NCI-H1694 (cell line): ENCODE measurements around the gene HOXB8.

ENCODE experiments used
- DNase-seq: peaks from one replicate; lab custom pipeline; 2025; lab: John Stamatoyannopoulos, UW

Gene HOXB8

DNA sequence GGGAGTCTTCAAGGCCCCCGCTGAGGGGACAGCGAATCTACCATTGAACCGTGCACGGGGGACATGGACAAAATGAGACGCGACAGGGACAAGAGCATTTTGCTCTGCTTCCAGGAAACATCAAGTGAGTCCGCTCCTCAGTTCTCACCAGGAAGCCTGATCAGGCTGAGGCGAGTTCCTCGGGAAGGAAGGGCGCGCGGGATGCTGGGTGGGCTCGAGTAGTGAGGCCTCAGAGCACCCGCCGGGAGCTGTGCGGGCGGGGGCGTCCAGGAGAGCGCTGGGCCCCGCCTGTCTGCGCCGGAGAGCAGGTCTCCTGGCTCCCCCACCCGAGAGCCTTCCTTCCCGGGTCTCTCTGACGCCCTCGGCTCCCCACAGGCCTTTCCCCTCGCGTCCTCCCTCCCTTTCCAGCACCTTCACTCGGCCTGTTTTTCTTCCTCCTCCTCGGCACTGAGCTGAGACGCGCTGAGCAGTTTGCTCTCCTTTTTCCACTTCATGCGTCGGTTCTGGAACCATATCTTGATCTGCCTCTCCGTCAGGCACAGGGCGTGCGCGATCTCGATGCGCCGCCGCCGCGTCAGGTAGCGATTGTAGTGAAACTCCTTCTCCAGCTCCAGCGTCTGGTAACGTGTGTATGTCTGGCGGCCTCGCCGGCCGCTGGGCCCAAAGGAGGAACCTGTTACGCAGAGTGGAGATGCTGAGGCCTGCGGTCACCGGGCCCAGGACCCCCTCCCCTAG, 18.9 kb downstream of the HOXB8 start:
- no peak for DNase-seq

GRCh38 chr17:48595278-48595999, 19.7 kb downstream of the HOXB8 start:
- no peak for DNase-seq

DNA sequence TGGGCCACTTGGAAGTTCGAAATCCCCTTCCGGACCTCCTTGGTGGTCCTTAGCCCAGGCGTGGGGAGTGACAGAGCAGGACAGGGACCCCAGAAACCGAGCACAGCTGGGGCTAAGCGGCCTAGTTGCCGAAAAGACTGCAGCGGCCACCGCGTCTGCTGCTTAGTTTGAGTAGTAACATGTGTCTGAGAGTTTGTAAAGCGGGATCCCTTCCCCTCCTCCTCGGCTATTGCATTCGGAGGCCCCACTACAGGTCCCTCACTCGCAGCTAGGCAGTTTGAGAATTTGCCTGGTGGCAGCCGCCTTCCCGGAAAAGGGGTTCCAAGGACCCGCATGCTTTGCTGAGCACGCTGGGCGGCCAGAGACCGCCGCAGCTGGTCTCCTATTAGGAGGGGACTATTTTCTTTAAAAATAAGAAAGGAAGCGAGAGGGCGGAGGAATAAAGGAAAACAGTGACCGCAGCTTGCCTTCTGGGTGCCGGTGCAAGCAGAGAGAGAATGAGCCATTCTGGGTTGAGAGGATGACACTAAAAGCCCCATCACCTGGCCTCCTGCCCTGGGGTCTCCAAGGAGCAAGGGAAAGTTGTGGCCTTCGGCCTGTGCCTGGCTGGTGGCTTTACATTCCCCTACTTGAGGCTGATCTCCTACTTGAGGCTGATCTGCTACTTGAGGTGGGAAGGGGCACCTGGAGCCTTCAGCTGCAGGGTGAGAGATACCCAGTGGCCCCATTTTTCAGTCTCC, 20.4 kb downstream of the HOXB8 start:
- no peak for DNase-seq

GRCh38 chr17:48593840-48594537, 21.1 kb downstream of the HOXB8 start:
- peak; percentile 71 for DNase-seq

DNA sequence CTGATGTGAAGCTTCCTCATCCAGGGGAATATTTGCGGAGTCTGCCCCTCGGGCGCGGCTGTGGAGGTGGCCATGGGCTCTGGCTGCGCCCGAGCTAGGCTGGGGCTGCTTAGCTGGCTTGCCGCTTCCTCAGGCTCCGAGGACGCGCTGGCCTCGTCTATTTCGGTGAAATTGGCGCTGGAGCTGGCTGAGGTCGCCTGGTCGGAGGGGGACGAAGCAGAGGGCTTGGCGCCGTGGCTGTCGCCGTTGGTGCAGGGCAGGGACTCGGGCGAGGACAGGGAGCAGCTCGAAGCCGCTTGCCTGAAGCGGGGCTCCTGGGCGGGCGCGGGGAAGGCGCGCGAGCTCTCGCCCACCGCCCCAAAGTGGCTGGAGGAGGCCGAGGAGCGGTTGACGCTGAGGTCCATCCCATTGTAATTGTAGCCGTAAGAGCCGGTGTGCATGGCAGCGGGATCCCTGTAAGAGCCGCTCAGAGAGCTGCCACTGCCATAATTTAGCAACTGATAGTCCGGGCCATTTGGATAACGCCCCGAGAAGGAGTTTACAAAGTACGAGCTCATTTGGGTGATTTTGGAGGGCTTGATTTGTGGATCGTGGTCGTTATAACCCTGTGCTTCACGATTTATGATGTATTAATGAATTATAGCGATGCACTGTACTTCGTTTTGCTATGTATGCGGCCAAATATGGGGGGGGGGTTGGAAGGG, 21.8 kb downstream of the HOXB8 start, which contains the start of gene HOXB5:
HOXB5 (minus strand) TSS at position 654 of the 704 bp plus-strand sequence; CDS start at position 557, 97 bp downstream.
- no peak for DNase-seq

DNA sequence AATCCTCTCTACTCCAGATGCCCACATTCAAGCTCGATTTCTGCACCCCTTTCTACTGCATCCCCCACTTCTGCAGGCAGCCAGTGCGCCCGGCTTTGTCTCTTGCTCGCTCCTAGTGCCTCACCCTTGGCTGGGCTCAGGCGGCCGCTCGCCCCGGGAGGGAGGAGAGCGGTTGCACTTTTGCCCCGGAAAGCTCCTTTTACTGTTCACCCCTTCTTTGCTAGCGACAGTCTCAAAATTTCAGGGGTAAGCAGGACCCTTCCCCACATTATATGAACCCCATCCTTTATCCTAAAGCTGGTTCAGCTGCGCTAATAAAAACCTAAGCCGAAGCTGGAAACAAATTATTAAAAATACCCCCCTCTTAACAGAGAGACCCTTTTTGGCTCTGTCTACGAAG, 22.5 kb downstream of the HOXB8 start:
- DNase-seq, result no peak

GRCh38 chr17:48592057-48592514, 23.0 kb downstream of the HOXB8 start:
- no peak for DNase-seq

GRCh38 chr17:48591255-48592056, 23.6 kb downstream of the HOXB8 start:
- DNase-seq, result no peak

DNA sequence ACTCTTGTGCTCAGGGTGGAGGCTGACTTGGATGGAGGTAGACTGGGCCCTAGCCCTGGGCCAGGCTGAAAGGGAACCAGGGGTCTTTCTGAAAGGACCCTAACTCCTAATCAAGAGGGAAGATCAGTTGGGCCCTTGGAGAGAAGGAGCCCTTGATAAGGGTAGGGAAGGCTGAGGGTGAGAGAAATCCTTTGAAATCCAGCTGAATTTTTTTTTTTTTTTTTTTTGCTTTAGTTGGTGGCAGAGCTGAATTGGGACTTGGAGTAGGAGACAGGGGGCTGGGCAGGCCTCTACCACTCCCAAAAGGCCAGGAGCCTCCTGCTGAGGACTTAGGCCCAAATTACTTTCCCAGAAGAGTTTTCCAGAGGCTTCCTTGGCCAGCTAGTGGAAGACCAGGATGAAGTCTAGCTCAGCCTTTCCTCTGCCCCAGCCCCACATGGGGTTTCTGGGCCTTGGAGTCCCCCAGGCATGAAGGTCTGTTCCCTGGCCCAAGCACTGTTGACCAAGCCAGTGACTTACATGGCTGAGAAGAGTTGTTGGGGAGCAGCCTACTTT, 24.4 kb downstream of the HOXB8 start:
- no peak for DNase-seq

GRCh38 chr17:48589831-48590606, 25.1 kb downstream of the HOXB8 start, which contains the start of gene HOXB3:
Gene HOXB3 (minus strand): TSS chr17:48590241. CDS start chr17:48552474, 37,767 bp downstream.
- DNase-seq, result no peak

DNA sequence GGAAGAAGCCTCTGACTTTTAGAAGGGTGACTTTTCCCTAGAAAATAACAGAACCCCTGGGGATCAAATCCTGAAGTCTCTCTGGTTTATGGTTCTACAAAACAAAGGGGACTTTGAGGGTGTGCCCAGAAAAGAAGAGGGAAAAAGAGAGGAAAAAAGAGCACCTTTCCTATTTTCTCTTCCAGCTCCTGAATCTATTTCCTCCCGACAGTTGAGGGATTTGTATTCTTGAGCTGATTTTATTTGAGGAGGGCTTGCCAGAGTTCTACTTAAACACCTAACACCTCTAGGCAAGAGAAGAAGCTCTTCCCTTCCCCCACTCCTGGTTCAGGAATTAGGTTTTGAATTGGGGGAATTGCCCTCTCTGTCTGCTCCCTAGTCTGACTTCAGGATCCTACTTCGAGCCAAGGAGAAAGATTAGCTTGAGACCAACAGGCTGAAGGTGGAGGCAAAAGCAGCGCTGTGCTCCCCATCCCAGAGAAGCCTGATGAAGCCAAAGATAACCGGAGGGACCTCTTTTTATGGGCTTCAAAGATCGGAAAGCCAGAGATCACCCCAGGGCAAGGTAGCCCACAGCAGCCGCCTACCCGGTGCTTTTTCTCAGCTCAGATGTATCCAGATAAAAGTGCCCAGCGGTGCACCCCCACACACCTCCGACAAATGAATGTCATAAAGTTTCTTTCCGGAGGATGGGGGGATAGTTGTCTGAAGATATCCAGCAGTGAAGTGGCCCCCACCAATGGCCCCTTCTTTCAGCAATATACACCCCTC, 25.8 kb downstream of the HOXB8 start:
- no peak for DNase-seq

- no peak for DNase-seq
Observed at GRCh38 chr17:48588528-48588927, 26.6 kb downstream of the HOXB8 start.

DNA sequence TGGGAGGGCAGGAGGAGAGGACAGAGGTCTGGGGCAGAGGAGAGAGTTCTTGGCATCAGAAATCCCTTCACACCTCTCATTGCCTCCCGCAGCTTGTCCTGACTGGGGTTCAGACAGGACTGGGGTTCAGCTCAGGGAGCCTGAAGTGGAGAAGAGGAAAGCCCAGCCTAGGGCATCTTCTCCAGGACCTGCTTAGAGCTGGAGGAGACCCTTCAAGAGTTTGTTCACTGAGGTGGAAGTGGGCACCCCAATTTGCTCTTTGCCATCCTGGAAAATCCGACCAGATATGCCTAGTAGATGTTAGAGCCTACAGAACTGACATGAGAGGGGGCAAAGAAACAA, 27.0 kb downstream of the HOXB8 start:
- DNase-seq, result no peak

- no peak for DNase-seq
Observed at GRCh38 chr17:48587276-48588073, 27.6 kb downstream of the HOXB8 start.

- no peak for DNase-seq
Observed at GRCh38 chr17:48586355-48587258, 28.5 kb downstream of the HOXB8 start.

GRCh38 chr17:48584223-48584741, 30.8 kb downstream of the HOXB8 start:
- DNase-seq, result no peak
